G401 (cell line): Measurements from ENCODE around the gene SPEN. TPM values are rescaled to one million over a fixed set of nuclear protein-coding genes. Genes with fewer than 3 reads are reported as not detected.

ENCODE experiments used
- DNase-seq: peaks from one replicate; pipeline ENCODE4 v3.0.0-alpha.2; 2015; ENCODE audit warnings: low spot score
- in situ Hi-C: cut with HindIII; loops from 2 replicates; pipeline ENCODE4 v1.10.0; 2016; ENCODE audit warnings: low sequenced_read_pairs, mixed read lengths
- total RNA-seq: library from RNA; depleted of rRNA; stranded (reverse); fragments of >200 nt; shearing (Covaris generic); gene quantifications from 2 replicates; pipeline ENCODE4 v1.2.3, GENCODE V29; 2014

SPEN gene
- total RNA-seq, 1 experiment from 2014 or later, result 2.4 TPM

DNA sequence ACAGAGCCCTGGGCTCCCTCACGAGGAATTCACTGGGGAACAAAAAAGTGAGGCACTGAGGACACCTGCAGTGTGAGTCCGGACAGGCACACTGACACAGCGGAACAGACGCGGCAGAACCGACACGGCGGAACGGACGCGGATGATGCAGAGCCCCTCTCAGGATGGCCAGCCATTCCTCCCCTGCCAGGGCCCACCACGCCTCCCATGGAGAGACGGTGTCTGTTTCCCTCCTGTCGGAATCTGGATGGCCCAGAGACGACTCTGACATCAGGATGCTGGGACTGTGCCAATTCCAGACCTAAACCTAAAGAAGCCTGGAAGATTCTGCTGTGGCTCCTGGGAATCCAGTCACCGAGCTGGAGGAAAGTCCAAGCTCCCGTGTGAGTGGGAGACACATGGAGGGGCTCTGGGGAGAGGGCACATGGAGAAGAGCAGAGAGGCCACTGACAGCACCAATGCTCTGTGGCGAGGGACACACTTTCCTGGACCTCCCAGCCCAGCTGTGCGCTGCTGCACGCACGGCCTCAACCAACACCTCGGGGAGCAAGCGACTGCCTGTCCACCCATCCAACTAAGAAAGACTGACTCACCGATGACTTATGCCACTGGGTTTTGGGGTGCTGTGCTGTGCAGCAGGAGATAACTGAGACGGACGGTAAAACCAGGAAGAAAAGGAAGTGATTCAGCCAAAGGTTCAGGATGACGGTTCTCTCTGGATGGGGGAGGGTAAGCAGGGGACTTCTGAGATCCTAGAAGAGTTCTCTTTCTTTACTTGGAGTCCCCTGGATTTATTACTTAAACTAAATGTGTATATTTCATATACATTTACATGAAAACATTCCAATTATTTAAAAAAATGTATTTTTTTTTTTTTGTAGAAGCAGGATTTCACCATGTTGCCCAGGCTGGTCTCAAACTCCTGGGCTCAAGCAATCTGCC, 105.1 kb downstream of the SPEN start:
- in situ Hi-C loops, result loop anchor here (25.0 kb wide), 1 partner anchor 140 kb away; the partner anchor contains the start of gene UQCRHL
- no peak for DNase-seq

DNA sequence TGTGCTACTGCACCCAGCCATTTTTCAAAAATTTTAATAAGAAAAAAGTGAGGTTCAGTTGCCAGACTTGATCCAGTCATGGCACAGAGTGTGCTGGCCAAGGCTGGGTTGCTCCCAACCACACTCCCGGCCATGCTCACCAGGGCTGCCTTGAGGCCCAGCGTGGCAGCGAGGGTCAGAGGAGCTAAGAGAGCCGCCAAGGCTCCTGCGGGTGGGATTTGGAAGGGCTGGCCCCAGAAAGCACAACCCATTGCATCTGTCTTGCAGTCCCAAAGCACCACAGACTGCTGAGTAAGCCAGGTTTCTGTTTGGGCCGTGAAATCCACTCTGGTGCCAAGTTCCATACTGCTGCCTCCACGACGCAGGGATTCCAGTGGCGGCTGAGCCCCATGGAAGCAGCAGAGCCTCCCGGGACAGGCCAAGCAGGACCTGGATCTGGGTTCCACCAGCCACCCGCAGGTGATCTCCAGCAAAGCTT, 105.8 kb downstream of the SPEN start:
- DNase-seq, result no peak
- in situ Hi-C loops, result loop anchor here (25.0 kb wide), 1 partner anchor 141 kb away; the partner anchor contains the start of gene UQCRHL

DNA sequence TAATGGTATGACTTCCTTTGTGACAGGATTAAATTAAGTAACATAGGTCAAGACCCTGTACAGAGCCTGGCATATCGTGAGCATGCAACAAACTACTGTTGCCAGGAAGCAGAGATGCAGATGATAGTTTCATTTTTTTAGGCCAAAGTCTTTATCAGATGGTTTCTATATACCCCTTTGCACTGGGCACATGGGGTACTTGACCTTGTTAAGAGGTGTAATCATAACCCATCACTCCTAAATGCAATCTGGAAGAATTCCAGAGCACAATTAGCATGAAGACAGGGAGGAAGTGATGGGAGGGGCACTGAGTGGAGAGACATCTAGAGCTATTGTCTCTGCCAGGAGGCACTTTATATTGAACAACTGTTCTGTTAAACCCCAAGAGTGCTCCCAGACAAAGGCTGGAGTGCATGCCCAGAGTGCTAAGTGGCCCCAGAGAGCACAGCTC, 106.3 kb downstream of the SPEN start:
- DNase-seq, result no peak
- in situ Hi-C loops, result loop anchor here (25.0 kb wide), 1 partner anchor 142 kb away; the partner anchor contains the start of gene UQCRHL

GRCh38 chr1:15954316-15954715, 106.8 kb downstream of the SPEN start:
- in situ Hi-C loops, result loop anchor here (25.0 kb wide), 1 partner anchor 142 kb away; the partner anchor contains the start of gene UQCRHL
- no peak for DNase-seq

GRCh38 chr1:15955552-15955951, 108.0 kb downstream of the SPEN start:
- in situ Hi-C loops, result loop anchor here (25.0 kb wide), 1 partner anchor 143 kb away; the partner anchor contains the start of gene UQCRHL
- no peak for DNase-seq

DNA sequence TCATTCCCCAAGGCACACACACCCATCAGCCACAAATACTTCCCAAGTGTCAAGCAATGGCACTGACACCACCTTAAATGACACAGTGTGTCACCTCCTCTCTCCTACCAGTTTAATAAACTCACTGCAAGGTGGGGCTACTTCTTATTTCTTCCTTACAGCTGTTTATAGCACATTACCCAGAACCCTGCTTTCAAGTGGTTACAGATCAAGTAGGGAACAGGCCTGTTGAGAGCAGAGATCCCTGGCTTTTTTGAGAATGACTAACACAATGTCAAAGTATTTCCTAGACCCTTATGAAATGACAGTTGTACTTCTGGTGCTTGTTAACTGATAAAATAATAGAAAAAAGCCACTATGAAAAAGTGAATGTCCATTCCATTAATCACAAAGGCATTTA, 108.6 kb downstream of the SPEN start:
- DNase-seq, result no peak
- in situ Hi-C loops, result loop anchor here (25.0 kb wide), 1 partner anchor 144 kb away; the partner anchor contains the start of gene UQCRHL

DNA sequence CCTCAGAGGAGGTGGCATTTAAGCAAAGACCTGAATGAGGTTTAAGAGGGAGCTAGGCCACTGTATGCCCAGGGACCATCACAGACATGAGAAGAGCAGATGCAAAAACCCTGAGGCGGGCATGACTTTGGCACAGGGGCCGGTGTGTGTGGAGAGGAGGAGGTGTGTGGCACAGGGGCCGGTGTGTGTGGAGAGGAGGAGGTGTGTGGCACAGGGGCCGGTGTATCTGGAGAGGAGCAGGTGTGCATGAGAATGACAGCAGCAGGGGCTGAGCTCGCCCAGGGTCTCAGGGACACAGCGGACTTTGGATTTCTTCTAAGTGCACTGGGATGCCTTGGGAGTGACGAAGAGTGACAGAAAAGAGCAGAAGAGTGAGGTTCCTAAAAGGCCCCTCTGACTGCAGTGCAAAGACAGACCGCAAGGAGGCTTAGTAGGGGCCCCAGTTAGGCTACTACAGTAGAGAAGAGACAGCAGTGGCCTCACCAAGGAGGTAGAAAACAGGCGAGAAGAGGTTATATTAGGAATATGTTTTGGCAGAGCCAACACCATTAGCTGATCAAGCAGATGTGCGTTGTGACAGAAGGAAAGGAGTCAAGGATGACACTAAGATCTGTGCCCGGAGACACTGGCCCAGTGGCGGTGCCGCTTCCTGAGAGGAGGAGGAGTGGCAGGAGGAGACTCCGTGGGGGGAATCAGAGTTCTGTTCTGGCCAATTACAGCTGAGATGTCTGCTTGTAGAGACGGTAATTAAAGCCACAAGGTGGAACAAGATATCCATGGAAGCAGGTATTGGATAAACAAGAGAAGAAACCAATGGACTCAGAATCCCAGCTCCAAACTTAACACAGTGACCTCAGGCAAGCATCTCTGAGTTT, 110.0 kb downstream of the SPEN start:
- in situ Hi-C loops, result loop anchor here (25.0 kb wide), 1 partner anchor 145 kb away; the partner anchor contains the start of gene UQCRHL
- DNase-seq, result no peak

DNA sequence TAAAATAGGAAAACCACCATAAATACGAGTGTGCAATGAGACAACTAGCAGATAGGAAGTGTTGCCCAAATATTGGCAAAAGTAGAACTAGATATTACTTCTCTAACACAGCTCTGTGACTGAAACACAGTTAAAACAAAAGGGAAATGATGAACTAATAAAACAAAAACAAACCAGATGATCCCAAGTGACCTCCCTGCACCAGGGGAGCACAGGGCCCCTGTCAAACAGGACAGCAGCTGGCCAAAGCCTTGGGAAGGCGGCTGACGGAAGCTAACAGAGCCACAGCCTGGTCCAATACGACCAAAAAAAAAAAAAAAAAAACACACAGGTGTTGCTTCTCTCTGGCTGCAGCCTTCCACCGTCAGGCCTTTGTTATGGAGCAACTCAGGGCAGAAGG, 110.6 kb downstream of the SPEN start:
- DNase-seq, result no peak
- in situ Hi-C loops, result loop anchor here (25.0 kb wide), 1 partner anchor 146 kb away; the partner anchor contains the start of gene UQCRHL

GRCh38 chr1:15958793-15959192, 111.3 kb downstream of the SPEN start:
- in situ Hi-C loops, result loop anchor here (25.0 kb wide), 1 partner anchor 146 kb away; the partner anchor contains the start of gene UQCRHL
- DNase-seq, result no peak

- in situ Hi-C loops, result loop anchor here (25.0 kb wide), 1 partner anchor 147 kb away; the partner anchor contains the start of gene UQCRHL
- no peak for DNase-seq
These were observed 111.9 kb downstream of the SPEN start for GRCh38 chr1:15959424-15959823.

DNA sequence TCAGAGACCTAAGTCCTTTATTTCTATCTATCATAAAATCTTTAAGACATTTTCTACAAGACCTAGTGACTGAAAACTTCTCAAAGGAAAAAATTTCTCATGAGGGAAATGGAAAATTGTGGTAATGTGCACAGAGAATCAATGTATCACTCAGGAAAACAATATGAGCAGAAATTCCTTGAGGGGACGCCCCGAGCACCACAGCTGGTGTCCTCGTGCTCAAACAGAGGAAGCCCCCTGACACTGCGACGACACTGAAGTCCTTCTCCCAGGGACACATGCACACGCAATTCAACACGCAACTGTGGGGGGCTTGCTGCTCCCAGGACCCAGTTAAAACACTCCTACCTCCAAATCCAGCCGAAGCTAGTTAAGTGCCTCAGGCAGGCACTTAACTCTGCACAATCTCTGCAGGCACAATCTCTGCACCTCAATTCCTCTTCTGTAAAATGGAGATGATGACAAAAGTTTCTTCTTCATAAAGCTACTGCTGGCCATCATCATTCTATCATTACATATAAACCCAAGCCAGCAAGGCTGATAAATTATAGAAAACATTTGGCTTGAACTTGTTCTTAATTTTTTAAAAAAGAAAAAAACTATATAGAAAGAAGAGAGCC, 112.4 kb downstream of the SPEN start:
- DNase-seq, result no peak
- in situ Hi-C loops, result loop anchor here (25.0 kb wide), 1 partner anchor 148 kb away; the partner anchor contains the start of gene UQCRHL

DNA sequence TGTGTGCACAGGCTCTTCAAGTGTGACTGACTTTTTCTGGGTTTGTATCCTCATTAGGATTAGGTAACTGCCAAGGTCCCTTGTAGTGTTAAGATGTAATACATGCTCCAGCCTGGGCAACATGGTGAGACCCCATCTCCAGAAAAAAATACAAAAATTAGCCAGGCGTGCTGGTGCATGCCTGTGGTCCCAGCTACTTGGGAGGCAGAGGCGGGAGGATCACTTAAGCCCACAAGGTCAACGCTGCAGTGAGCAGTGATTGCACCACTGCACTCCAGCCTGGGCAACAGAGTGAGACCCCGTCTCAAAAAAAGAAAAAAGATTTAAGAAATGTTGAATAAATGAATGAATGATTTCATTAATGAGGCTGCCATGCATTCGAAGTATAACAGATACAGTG, 113.3 kb downstream of the SPEN start:
- in situ Hi-C loops, result loop anchor here (25.0 kb wide), 1 partner anchor 149 kb away; the partner anchor contains the start of gene UQCRHL
- no peak for DNase-seq

- in situ Hi-C loops, result loop anchor here (25.0 kb wide), 1 partner anchor 149 kb away; the partner anchor contains the start of gene UQCRHL
- DNase-seq, result no peak
These were observed 114.0 kb downstream of the SPEN start for GRCh38 chr1:15961492-15961891.

DNA sequence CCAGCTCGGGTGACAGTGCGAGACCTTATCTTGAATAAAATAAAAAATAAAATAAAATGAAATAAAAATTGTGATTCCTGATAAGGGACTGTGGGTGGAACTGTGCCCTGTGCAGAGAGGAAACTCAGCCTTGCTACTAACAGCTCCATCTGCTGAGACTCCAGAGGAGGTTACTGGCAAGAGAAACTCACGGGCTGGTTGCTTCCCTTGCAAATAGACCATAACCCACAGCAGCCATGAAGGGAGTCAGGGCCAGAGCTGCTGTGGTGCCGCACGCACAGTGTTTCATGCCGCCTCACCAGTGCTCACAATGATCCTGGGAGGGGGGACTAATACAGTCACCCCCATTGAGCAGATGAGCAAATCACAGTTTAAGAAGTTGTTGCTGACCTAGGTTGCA, 114.7 kb downstream of the SPEN start:
- no peak for DNase-seq
- in situ Hi-C loops, result loop anchor here (25.0 kb wide), 1 partner anchor 150 kb away; the partner anchor contains the start of gene UQCRHL

DNA sequence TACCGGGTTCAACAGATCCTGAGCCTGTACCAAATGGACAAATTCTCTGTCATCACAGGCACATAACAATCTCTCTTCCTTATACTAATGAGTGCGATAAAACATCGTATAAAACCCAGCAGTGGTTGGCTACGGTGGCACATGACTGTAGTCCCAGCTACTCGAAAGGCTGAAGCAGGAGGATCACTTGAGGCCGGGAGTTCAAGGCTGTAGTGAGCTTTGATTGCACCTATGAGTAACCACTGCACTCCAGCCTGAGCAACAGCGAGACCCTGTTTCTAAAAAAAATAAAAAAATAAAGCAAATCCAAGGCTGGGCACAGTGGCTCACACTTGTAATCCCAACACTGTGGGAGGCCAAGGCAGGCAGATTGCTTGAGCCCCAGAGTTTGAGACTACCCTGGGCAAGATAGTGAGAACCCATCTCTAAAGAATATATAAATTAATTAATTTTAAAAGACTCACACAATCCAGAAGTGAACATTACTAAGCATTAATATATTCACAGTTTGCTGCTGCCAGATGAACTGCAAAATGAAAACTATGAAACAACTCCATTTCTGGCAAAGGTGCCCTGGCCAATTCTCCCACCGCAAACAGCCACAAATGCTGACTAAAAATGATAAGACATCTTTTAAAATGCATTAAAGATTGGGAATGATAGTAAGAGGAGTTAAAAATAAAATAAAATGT, 115.3 kb downstream of the SPEN start:
- in situ Hi-C loops, result loop anchor here (25.0 kb wide), 1 partner anchor 151 kb away; the partner anchor contains the start of gene UQCRHL
- DNase-seq, result no peak

GRCh38 chr1:15963363-15963967, 116.0 kb downstream of the SPEN start:
- no peak for DNase-seq
- in situ Hi-C loops, result loop anchor here (25.0 kb wide), 1 partner anchor 151 kb away; the partner anchor contains the start of gene UQCRHL
